HEK293T (cell line): ENCODE results near the gene CDON.

Experiments used
- CTCF ChIA-PET: fragments of 350-600 bp; formaldehyde crosslinking; extraction: SDS; loops from one replicate; lab custom pipeline; 2021; ENCODE audit warnings: antibody characterized with exemption, inconsistent platforms; lab: Yijun Ruan, JAX
- POLR2A ChIA-PET: fragments of 350-600 bp; formaldehyde crosslinking; extraction: SDS; loops from one replicate; lab custom pipeline; 2020; ENCODE audit warnings: antibody characterized with exemption, inconsistent platforms; lab: Yijun Ruan, JAX
- DNase-seq: peaks from one replicate; pipeline ENCODE4 v3.0.0; 2012; ENCODE audit warnings: mixed read lengths; ENCODE audit errors: extremely low spot score
- ARNT ChIP-seq: fragments of 450-650 bp; IDR thresholded peaks from 2 replicates; pipeline ENCODE4 v1.6.1; 2017; ENCODE audit warnings: mild to moderate bottlenecking
- BHLHE40 ChIP-seq: fragments of 450-650 bp; IDR thresholded peaks from 2 replicates; pipeline ENCODE4 v1.6.1; 2016; ENCODE audit warnings: mild to moderate bottlenecking, moderate library complexity, borderline replicate concordance
- CTBP1 ChIP-seq: fragments of 450-650 bp; IDR thresholded peaks from 2 replicates; pipeline ENCODE4 v1.6.1; 2016; ENCODE audit warnings: borderline replicate concordance
- ELF4 ChIP-seq: fragments of 450-650 bp; IDR thresholded peaks from 2 replicates; pipeline ENCODE4 v1.6.1; 2017; ENCODE audit warnings: antibody characterized with exemption
- FOXA1 ChIP-seq: fragments of 450-650 bp; IDR thresholded peaks from 2 replicates; pipeline ENCODE4 v1.6.1; 2016; ENCODE audit warnings: mild to moderate bottlenecking
- FOXK2 ChIP-seq: fragments of 450-650 bp; IDR thresholded peaks from 2 replicates; pipeline ENCODE4 v1.6.1; 2016; ENCODE audit warnings: mild to moderate bottlenecking
- FOXM1 ChIP-seq: fragments of 450-650 bp; IDR thresholded peaks from 2 replicates; pipeline ENCODE4 v1.6.1; 2017; ENCODE audit warnings: mild to moderate bottlenecking, borderline replicate concordance
- HDGF ChIP-seq: fragments of 450-650 bp; IDR thresholded peaks from 2 replicates; pipeline ENCODE4 v1.6.1; 2017; ENCODE audit warnings: antibody characterized with exemption, borderline replicate concordance
- L3MBTL2 ChIP-seq: fragments of 450-650 bp; conservative IDR thresholded peaks from 2 replicates; pipeline ENCODE4 v1.6.1; 2016; ENCODE audit warnings: mild to moderate bottlenecking
- LEF1 ChIP-seq: fragments of 450-650 bp; IDR thresholded peaks from 2 replicates; pipeline ENCODE4 v1.6.1; 2017; ENCODE audit warnings: mild to moderate bottlenecking, borderline replicate concordance
- NFRKB ChIP-seq: fragments of 450-650 bp; IDR thresholded peaks from 2 replicates; pipeline ENCODE4 v1.6.1; 2016; ENCODE audit warnings: mild to moderate bottlenecking, moderate library complexity
- SP1 ChIP-seq: fragments of 450-650 bp; IDR thresholded peaks from 2 replicates; pipeline ENCODE4 v1.6.1; 2017
- SUZ12 ChIP-seq: fragments of 450-650 bp; IDR thresholded peaks from 2 replicates; pipeline ENCODE4 v1.6.1; 2016; ENCODE audit warnings: mild to moderate bottlenecking
- TARDBP ChIP-seq: fragments of 450-650 bp; IDR thresholded peaks from 2 replicates; pipeline ENCODE4 v1.6.1; 2016
- ZNF384 ChIP-seq: fragments of 450-650 bp; IDR thresholded peaks from 2 replicates; pipeline ENCODE4 v1.6.1; 2016
- TF ChIP-seq, protein P1 (sequence below): fragments of 450-650 bp; IDR thresholded peaks from 2 replicates; pipeline ENCODE4 v1.6.1; 2016

The CDON gene

DNA sequence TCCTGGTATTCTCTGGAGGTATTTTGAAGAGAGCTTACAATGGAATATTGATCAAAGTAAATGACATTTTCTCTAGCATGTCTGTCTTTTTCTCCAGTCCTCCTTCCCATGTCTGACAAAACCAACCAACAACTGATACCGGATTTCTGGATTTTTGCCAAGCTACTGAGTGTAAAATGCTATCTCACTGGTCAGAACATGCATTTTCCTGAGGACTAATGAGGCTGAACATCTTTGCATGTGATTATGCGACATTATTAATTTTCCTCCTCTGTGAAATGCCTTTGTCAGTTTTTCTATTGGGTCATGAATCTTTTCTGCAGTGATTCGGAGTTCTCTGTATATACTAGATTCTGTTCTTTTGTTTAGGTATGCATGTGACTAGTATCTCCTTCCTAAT, 51.4 kb downstream of the CDON start:
- POLR2A ChIA-PET, result no interaction called here
- TF ChIP-seq ELF4 (no peak), SP1 (no peak), ZNF384 (no peak), NFRKB (no peak), TARDBP (no peak), CTBP1 (no peak)
- TF ChIP-seq, protein P1, sequence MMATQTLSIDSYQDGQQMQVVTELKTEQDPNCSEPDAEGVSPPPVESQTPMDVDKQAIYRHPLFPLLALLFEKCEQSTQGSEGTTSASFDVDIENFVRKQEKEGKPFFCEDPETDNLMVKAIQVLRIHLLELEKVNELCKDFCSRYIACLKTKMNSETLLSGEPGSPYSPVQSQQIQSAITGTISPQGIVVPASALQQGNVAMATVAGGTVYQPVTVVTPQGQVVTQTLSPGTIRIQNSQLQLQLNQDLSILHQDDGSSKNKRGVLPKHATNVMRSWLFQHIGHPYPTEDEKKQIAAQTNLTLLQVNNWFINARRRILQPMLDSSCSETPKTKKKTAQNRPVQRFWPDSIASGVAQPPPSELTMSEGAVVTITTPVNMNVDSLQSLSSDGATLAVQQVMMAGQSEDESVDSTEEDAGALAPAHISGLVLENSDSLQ, result no peak
- DNase-seq, result no peak

DNA sequence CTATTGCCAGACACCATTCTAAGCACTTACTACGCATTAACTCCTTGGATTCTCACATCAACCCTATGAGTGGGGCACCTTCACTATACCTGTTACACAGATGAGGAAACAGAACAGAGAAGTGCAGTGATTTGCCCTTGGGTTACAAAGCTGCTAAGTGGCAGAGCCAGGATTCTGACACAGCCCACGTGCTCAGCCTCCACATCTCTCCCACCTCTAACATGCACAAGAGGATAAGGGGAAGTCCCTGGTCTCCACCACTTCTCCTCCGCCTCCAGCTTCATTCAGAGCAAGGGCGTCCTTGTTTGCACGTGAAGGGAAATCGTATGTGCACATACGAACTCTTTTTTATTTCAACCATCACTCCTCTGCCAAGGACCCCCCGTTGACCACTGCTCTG, 53.7 kb downstream of the CDON start:
- POLR2A ChIA-PET, result no interaction called here
- no peak for TF ChIP-seq L3MBTL2
- TF ChIP-seq ZNF384, result no peak
- no peak for TF ChIP-seq HDGF
- TF ChIP-seq, protein P1, result no peak
- TF ChIP-seq NFRKB, result no peak
- TF ChIP-seq FOXA1, result no peak
- no peak for TF ChIP-seq TARDBP
- TF ChIP-seq CTBP1, result no peak
- DNase-seq, result no peak
- CTCF ChIA-PET, result interaction anchor here (0.6 kb wide), 1 partner anchor 48 kb away, joined by 3 read pairs; no protein-coding TSS in a partner anchor

More for the DNA sequence above, 51.4 kb downstream of the CDON start:
- CTCF ChIA-PET, result interaction anchor here (0.6 kb wide), 1 partner anchor 9 kb away, joined by 3 read pairs; no protein-coding TSS in a partner anchor

DNA sequence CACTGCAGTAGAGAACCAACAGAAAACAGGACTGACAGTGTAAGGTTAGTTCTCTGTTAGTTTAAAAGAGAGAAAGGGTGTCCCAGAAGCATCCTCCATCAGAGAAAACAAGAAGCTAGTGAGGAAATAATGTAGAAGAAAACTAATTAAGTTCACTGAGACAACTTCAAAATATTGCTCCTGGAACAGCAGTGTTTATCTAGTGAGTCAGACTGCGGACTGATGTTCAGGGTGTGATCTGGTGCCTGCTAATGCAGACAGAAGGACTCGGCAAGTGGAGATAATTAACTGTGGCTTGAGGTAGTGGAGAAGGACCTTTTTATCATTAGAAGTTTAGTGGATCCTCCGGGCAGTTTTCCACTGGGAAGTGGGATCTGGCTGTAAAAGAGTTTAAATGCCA, 55.4 kb downstream of the CDON start:
- ChIA-PET CTCF (no interaction called here), POLR2A (no interaction called here)
- TF ChIP-seq HDGF, result no peak
- no peak for TF ChIP-seq SP1
- no peak for TF ChIP-seq ARNT
- TF ChIP-seq FOXA1, result no peak
- no peak for TF ChIP-seq FOXK2
- TF ChIP-seq ELF4, result no peak
- no peak for TF ChIP-seq SUZ12
- no peak for TF ChIP-seq FOXM1
- no peak for TF ChIP-seq LEF1
- TF ChIP-seq NFRKB, result no peak
- peak; percentile 12 for DNase-seq

- TF ChIP-seq, protein P1, result no peak
- TF ChIP-seq FOXA1 (no peak), CTBP1 (no peak), TARDBP (no peak), NFRKB (no peak), SP1 (no peak), ARNT (no peak), ELF4 (no peak), BHLHE40 (no peak), ZNF384 (no peak), SUZ12 (no peak), FOXK2 (no peak), FOXM1 (no peak), LEF1 (no peak), HDGF (no peak)
- ChIA-PET POLR2A (no interaction called here), CTCF (no interaction called here)
- no peak for DNase-seq
Observed at GRCh38 chr11:126006068-126006467, 56.6 kb downstream of the CDON start.

DNA sequence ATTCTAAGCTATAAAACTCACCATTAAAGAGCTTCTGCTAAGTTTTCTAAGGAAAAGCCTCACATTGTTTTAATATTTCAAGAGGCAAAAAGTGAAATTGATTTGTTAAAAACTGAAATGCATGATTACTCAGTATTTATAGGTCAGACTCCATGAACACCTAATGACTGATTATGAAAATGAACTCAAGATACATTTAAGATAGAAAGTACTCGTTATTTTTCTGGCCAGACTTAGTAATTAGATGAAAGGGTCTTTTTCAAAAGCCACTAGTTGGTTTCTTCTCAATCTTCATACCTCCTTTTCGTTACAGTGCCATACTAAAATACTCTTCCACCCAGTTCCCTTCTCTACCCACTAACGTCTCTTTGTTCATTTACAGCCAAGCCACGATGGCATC, 60.5 kb downstream of the CDON start:
- POLR2A ChIA-PET, result no interaction called here
- CTCF ChIA-PET, result interaction anchor here (0.6 kb wide), 1 partner anchor 9 kb away, joined by 3 read pairs; no protein-coding TSS in a partner anchor
- TF ChIP-seq FOXM1 (no peak), FOXK2 (no peak), ARNT (no peak), HDGF (no peak), FOXA1 (no peak)
- TF ChIP-seq, protein P1, result no peak
- no peak for DNase-seq

- CTCF ChIA-PET, result no interaction called here
- no peak for DNase-seq
- TF ChIP-seq ELF4 (no peak), L3MBTL2 (no peak), CTBP1 (no peak), FOXA1 (no peak), SUZ12 (no peak), HDGF (no peak), FOXK2 (no peak), LEF1 (no peak), ARNT (no peak), SP1 (no peak), ZNF384 (no peak), FOXM1 (no peak), BHLHE40 (no peak), TARDBP (no peak), NFRKB (no peak)
- TF ChIP-seq, protein P1, result no peak
- POLR2A ChIA-PET, result no interaction called here
Observed at GRCh38 chr11:125999234-125999880, 63.3 kb downstream of the CDON start.
